ENCODE measurements around the gene RAB44.
"Not testable (repeated sequence)": the region's sequence is repeated elsewhere in the genome, so short reads cannot be mapped to it uniquely, and the experiment has no call there.

The RAB44 gene

GRCh38 chr6:36716476-36717093 lies 19.0 kb downstream of the RAB44 start:
- DNase-seq, result no peak

- DNase-seq, result no peak
Observed at GRCh38 chr6:36717231-36717825, 19.7 kb downstream of the RAB44 start.

GRCh38 chr6:36717871-36718540 lies 20.4 kb downstream of the RAB44 start:
- no peak for DNase-seq

- no peak for DNase-seq
Observed at GRCh38 chr6:36718560-36718959, 20.9 kb downstream of the RAB44 start.

GRCh38 chr6:36719126-36719525 lies 21.5 kb downstream of the RAB44 start:
- no peak for DNase-seq

- DNase-seq, result no peak
Observed at GRCh38 chr6:36720251-36721141, 22.9 kb downstream of the RAB44 start.

- no peak for DNase-seq
Observed at GRCh38 chr6:36721369-36722140, 23.9 kb downstream of the RAB44 start.

GRCh38 chr6:36722365-36722764 lies 24.7 kb downstream of the RAB44 start:
- DNase-seq, result no peak

- DNase-seq, result no peak
Observed at GRCh38 chr6:36722879-36723278, 25.3 kb downstream of the RAB44 start.

GRCh38 chr6:36723992-36724391 lies 26.4 kb downstream of the RAB44 start:
- not testable (repeated sequence) for DNase-seq

- DNase-seq, result no peak
Observed at GRCh38 chr6:36724514-36725390, 27.1 kb downstream of the RAB44 start.

GRCh38 chr6:36725581-36725980 lies 28.0 kb downstream of the RAB44 start:
- DNase-seq, result no peak

- no peak for DNase-seq
Observed at GRCh38 chr6:36727505-36728021, 29.9 kb downstream of the RAB44 start.

- DNase-seq, result no peak
Observed at GRCh38 chr6:36728289-36729160, 30.9 kb downstream of the RAB44 start.

GRCh38 chr6:36729161-36729524 lies 31.5 kb downstream of the RAB44 start:
- no peak for DNase-seq

GRCh38 chr6:36730424-36731380 lies 33.1 kb downstream of the RAB44 start:
- no peak for DNase-seq

- DNase-seq, result no peak
Observed at GRCh38 chr6:36731622-36732310, 34.1 kb downstream of the RAB44 start.

GRCh38 chr6:36733300-36733699 lies 35.7 kb downstream of the RAB44 start:
- DNase-seq, result no peak
